Muscle of back (tissue), 13 donors: Measurements from ENCODE around the gene KANSL1L. TPM values are rescaled to one million over a fixed set of nuclear protein-coding genes. Genes with fewer than 3 reads are reported as not detected.
"Not testable (repeated sequence)": the region's sequence is repeated elsewhere in the genome, so short reads cannot be mapped to it uniquely, and the experiment has no call there.

Experiments used
- DNase-seq, 3 donors: peaks; one replicate each; pipeline versions ENCODE4 v3.0.0 to v3.0.0-alpha.2; 2013
- long read RNA-seq, 9 donors: transcript quantifications; one replicate each; lab custom pipeline, GENCODE V29; 2026
- polyA plus RNA-seq, 10 donors: library from polyadenylated mRNA; unstranded; fragments of 120-200 nt; gene quantifications; one replicate each; pipeline ENCODE4 v1.2.1, GENCODE V29; 2013; ENCODE audit not compliant: insufficient read length in 10 of 10

KANSL1L gene, protein sequence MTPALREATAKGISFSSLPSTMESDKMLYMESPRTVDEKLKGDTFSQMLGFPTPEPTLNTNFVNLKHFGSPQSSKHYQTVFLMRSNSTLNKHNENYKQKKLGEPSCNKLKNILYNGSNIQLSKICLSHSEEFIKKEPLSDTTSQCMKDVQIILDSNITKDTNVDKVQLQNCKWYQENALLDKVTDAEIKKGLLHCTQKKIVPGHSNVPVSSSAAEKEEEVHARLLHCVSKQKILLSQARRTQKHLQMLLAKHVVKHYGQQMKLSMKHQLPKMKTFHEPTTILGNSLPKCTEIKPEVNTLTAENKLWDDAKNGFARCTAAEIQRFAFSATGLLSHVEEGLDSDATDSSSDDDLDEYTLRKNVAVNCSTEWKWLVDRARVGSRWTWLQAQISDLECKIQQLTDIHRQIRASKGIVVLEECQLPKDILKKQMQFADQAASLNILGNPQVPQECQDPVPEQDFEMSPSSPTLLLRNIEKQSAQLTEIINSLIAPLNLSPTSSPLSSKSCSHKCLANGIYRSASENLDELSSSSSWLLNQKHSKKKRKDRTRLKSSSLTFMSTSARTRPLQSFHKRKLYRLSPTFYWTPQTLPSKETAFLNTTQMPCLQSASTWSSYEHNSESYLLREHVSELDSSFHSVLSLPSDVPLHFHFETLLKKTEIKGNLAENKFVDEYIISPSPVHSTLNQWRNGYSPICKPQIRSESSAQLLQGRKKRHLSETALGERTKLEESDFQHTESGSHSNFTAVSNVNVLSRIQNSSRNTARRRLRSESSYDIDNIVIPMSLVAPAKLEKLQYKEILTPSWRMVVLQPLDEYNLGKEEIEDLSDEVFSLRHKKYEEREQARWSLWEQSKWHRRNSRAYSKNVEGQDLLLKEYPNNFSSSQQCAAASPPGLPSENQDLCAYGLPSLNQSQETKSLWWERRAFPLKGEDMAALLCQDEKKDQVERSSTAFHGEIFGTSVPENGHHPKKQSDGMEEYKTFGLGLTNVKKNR
- polyA plus RNA-seq, result 10 to 100 TPM; 13.0 to 25.2 (median 18.8) TPM
- long read RNA-seq, donor 1, result 0 reads
- long read RNA-seq, donor 2, partial matches to known transcripts, result 0 of 2 reads
- long read RNA-seq, donor 2, other reads (novel, unspliced or antisense), result 0 of 2 reads
- long read RNA-seq, donor 3, result 0 reads
- long read RNA-seq, donor 4, partial matches to known transcripts, result 0 of 1 reads
- long read RNA-seq, donor 4, other reads (novel, unspliced or antisense), result 0 of 1 reads
- long read RNA-seq, donor 5, partial matches to known transcripts, result 23 of 40 reads
- long read RNA-seq, donor 5, other reads (novel, unspliced or antisense), result 15 of 40 reads
- long read RNA-seq, donor 6, partial matches to known transcripts, result 16 of 18 reads
- long read RNA-seq, donor 6, other reads (novel, unspliced or antisense), result 0 of 18 reads
- long read RNA-seq, donor 7, result 0 reads
- long read RNA-seq, donor 8, partial matches to known transcripts, result 0 of 2 reads
- long read RNA-seq, donor 8, other reads (novel, unspliced or antisense), result 0 of 2 reads
- long read RNA-seq, donor 9, result 0 reads

GRCh38 chr2:210171309-210172218 is at the start of gene KANSL1L:
Gene KANSL1L, minus strand, starts transcription at chr2:210171409. Its CDS starts 16,827 bp downstream, at chr2:210154582.
- peak; percentile 96 to 98 (median 97) for DNase-seq

- no peak for DNase-seq
Observed at GRCh38 chr2:210215120-210215519, 43.9 kb upstream of the KANSL1L start.

- no peak for DNase-seq
Observed at GRCh38 chr2:210210185-210210584, 39.0 kb upstream of the KANSL1L start.

GRCh38 chr2:210207929-210208328 is 36.7 kb upstream of the KANSL1L start:
- DNase-seq, result no peak

- DNase-seq, result no peak
Observed at GRCh38 chr2:210203558-210203957, 32.3 kb upstream of the KANSL1L start.

DNA sequence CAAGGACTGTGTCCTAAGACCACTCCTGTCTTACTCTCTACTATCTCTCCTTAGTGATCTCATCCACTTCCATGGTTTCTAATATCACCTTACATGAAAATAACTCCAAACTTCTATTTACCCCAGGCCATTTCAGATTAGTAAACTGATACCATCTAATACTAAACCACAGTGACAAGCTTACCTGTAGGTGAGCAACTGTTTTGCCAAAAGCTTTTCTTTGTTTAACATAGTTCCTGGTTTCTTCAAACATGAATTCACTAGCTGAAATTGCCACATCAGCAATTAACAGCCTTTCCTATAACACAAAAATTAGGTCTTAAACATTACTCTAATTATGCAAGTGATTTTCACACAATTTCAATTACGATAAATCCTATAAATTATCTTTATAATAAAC is 31.9 kb upstream of the KANSL1L start:
- no peak for DNase-seq

GRCh38 chr2:210199854-210200253 is 28.6 kb upstream of the KANSL1L start:
- no peak for DNase-seq

- DNase-seq, result peak; percentile 10 to 22 (median 17)
Observed at GRCh38 chr2:210199186-210199765, 28.1 kb upstream of the KANSL1L start.

GRCh38 chr2:210198326-210198725 is 27.1 kb upstream of the KANSL1L start:
- DNase-seq, result no peak

DNA sequence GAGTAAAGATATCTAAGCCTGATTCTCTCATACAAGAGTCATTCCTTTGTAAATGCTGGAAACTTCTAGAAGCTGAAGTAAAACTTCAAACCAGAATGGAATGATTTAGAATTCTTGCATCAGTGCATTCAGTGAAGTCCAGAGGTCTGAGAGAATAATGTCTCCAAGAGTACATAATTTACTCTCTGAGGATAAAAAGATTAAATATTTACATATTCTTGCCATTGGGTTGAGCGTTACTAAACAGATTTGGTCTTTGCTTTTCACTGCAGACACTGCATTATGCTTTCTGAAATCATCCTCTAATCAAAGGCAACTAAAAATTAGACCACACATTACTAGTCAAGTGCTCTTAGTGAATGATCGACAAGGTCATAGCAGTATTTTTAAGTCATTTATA is 26.5 kb upstream of the KANSL1L start:
- DNase-seq, result no peak

DNA sequence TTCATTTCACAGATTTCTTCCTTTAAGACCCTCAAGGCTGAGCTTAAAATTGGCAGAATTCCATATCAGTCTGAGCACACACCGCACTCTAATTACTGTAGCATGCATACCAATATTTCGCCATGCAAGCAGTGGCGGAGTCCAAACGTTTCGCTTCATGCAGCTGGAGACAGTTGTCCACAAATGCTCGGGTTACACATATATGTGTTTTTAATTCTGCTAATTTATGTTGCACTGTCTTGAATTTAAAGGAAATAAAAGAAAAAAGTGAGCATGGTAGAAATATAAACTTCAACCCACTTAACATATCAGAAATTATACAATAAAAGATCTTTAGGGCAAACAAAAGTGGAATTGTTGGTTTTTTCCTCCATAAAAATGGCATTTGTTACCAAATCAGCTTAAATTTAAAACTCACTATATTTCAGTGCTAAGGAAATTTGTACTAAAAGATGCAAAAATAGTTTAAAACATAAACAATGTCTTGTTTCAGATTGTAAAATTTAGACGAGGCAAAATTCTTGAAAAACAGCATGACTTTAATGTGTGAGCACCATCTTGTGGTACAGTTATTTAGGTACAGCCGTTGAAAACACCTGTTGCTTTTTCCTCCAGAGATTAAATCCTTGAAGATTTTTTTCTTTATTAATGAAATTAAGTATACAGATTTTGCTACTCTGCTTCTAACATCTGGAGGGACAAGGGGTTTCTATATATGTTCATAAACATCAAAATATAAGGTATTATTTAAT is 24.1 kb upstream of the KANSL1L start:
- DNase-seq, result peak; percentile 30 to 54 (median 47)

GRCh38 chr2:210190345-210190744 is 19.1 kb upstream of the KANSL1L start:
- no peak for DNase-seq

GRCh38 chr2:210189452-210190138 is 18.4 kb upstream of the KANSL1L start:
- DNase-seq, result no peak

- no peak for DNase-seq
Observed at GRCh38 chr2:210188755-210189154, 17.5 kb upstream of the KANSL1L start.

DNA sequence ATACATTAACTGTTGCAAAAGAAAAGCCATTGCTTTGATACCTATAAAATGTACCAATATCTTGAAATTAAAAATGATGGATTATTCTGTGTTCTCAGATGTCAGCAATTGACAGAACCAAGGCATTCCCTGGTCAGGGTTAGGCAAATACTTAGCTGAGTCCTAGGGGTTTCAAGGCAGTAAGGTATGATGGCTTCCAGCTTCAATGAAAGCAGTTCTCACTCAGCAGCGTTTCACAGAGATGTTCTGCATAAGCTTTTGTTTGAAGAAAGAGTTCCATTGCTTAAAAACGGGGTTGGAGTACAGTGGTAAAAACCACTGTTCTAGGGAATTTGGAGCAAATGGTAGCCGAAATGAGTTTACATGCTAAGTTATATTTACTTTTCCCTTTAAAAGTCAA is 17.0 kb upstream of the KANSL1L start:
- no peak for DNase-seq

GRCh38 chr2:210183936-210184335 is 12.7 kb upstream of the KANSL1L start:
- DNase-seq, result not testable (repeated sequence)

GRCh38 chr2:210181606-210182088 is 10.4 kb upstream of the KANSL1L start:
- DNase-seq, result not testable (repeated sequence)

GRCh38 chr2:210181033-210181605 is 9.9 kb upstream of the KANSL1L start:
- DNase-seq, result not testable (repeated sequence)
